KOPT-K1 (cell line): ENCODE results near the gene MPC1.
A peak's percentile ranks its signal among the peaks of the same experiment; 100 is the strongest.

ENCODE experiments used
- H3K27ac ChIP-seq: fragments of 200-600 bp; sonication (generic); 2 replicates; pipeline ENCODE4 v1.5.1; 2016; ENCODE audit warnings: antibody characterized with exemption, mild to moderate bottlenecking, low read depth, low read length; ENCODE audit not compliant: poor library complexity, severe bottlenecking
- H3K36me3 ChIP-seq: fragments of 200-600 bp; sonication (generic); 2 replicates; pipeline ENCODE4 v1.5.1; 2017; ENCODE audit warnings: antibody characterized with exemption, mild to moderate bottlenecking, low read length, moderate library complexity; ENCODE audit not compliant: insufficient read depth
- H3K9me3 ChIP-seq: fragments of 200-600 bp; sonication (generic); 2 replicates; pipeline ENCODE4 v1.5.1; 2017; ENCODE audit warnings: antibody characterized with exemption, low read length, mild to moderate bottlenecking; ENCODE audit not compliant: insufficient read depth, poor library complexity, severe bottlenecking

The MPC1 gene

GRCh38 chr6:166335378-166336302, 47.1 kb downstream of the MPC1 start:
- peaks cover 39% of the 10 kb centered on the region for H3K36me3 ChIP-seq
- H3K27ac ChIP-seq, result no peak overlapping the region
- H3K9me3 ChIP-seq, result no peaks in the 10 kb centered on the region

DNA sequence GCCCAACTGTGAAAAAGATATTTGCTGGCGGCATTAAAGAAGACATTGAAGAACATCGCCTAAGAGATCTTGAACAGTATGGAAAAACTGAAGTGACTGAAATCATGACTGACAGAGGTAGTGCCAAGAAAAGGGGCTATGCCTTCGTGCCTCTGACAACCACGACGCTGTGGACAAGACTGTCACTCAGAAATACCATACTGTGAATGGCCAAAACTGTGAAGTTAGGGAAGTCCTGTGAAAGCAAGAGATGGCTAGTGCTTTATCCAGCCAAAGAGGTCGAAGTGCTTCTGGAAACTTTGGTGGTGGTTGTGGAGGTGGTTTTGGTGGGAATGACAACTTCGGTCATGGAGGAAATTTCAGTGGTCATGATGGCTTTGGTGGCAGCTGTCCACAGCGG, 47.9 kb downstream of the MPC1 start:
- peaks cover 36% of the 10 kb centered on the region for H3K36me3 ChIP-seq
- H3K27ac ChIP-seq, result no peak overlapping the region
- H3K9me3 ChIP-seq, result no peaks in the 10 kb centered on the region

- peak overlapping the region; percentile 52 for H3K27ac ChIP-seq
- peaks cover 43% of the 10 kb centered on the region for H3K36me3 ChIP-seq
- H3K9me3 ChIP-seq, result no peaks in the 10 kb centered on the region
Measured at GRCh38 chr6:166333172-166333995, 49.4 kb downstream of the MPC1 start.

GRCh38 chr6:166331503-166332415, 51.0 kb downstream of the MPC1 start:
- peaks cover 46% of the 10 kb centered on the region for H3K36me3 ChIP-seq
- H3K9me3 ChIP-seq, result no peaks in the 10 kb centered on the region
- no peak overlapping the region for H3K27ac ChIP-seq

DNA sequence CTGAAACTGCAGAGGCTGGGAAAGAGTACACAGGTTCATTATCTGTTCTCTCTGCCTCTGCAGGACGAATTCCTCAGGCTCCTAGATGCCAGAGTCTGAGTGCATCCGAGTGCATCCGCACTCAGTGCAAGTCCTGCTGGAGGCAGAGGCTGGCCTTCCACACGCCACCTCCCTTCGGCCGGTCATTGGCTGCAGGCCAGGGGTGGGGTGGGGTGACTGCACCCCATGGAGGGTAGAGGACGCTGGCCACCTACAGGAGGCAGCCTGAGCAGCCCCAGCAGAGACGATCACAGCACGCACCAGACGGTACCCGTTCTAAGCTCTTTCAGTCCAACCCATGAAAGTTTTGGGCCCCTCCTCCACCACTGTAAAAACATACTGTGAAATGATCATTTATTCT, 52.1 kb downstream of the MPC1 start:
- Histone ChIP-seq H3K36me3 (peaks cover 45% of the 10 kb centered on the region), H3K9me3 (no peaks in the 10 kb centered on the region), H3K27ac (no peak overlapping the region)

DNA sequence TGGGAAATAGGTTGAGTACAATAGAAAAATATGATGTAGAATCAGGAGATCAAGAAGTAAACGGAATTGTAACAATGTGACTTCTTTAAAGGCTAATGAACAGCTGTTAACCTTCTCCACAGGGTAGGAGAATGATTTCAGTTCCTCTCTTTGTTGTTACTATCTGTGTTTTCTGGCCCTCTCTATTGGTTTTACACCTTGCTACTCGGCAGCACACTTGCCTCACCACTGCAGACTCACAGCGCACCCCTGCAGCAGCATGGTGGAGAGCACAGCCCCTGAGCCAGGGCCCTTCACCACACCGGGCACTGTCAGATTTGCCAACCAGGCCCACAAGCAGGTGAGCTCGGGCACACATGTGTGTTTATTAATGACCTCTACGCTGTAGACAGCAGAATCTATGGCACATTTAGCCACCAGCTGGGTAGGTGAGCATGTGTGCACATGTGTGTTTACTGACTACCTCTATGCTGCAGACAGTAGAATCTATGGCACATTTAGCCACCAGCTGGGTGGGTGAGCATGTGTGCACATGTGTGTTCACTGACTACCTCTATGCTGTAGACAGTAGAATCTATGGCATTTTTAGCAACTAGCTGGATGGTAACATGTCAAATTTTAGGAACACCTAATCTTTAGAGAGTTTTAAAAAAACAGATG, 57.2 kb downstream of the MPC1 start:
- H3K36me3 ChIP-seq, result peaks cover 77% of the 10 kb centered on the region
- no peak overlapping the region for H3K27ac ChIP-seq
- H3K9me3 ChIP-seq, result no peaks in the 10 kb centered on the region

DNA sequence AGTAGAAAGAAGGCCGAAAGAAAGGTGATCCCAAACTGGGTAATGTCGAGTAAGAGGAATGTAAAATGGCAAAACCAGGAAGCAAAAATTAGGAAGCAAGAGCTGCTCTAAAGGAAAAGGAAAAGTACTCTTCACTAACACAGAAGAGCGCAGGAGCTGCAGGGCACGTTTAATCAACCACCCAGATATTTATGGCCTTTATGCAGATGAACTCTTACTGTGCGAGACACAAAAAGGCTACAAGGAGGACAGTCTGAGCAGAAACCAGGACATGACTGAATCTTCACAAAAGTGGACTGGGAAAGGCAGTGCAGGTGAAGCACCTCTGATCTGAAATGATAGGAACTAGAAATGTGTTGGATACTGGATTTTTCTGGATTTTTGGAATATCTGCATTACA, 59.3 kb downstream of the MPC1 start:
- peaks cover 86% of the 10 kb centered on the region for H3K36me3 ChIP-seq
- no peak overlapping the region for H3K27ac ChIP-seq
- H3K9me3 ChIP-seq, result no peaks in the 10 kb centered on the region

DNA sequence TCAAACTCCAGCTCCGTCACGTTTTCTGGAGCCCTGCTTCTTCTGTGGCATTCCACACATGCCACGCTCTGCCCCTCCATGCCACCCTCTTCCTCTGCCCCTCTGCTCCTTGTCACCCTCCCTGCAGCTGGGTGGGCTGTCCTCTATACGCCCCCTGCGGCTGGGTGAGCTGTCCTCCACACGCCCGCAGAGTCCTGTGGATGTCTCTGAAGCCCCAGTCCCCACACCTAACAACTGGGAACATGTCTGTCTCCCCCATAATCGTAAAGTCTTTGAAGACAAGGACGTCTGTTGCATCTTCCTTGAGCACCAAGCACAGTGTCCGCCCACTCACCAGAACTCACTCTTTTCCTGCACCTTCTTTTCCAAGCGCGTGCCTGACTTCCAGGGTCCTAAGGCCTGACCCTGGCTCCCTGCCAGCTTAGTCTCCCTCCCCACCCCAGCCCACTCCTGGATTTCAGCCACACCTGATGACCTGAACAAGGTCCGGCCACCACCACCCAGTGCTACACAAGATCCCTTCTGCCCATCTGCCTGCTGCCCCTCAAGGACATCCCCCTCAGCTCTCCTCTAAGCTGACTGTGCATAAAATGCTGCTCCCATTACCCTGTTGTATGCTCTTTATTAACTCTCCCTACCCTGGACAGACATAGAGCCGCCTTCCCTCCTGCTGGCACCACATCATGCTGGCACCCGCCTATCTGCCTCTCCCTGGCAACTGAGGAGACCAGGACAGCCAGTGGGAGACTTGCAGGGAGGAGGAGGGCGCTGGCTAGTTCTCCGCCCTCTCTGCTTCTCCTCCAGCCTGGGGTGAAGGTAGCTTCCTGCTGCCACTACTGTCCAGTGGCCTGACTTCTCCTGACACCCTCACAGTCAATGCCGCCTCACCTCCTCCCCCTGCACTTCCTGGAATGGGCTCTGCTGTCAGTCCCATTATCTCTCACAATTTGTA, 63.8 kb downstream of the MPC1 start:
- no peak overlapping the region for H3K27ac ChIP-seq
- H3K9me3 ChIP-seq, result no peaks in the 10 kb centered on the region
- H3K36me3 ChIP-seq, result peaks cover 49% of the 10 kb centered on the region

DNA sequence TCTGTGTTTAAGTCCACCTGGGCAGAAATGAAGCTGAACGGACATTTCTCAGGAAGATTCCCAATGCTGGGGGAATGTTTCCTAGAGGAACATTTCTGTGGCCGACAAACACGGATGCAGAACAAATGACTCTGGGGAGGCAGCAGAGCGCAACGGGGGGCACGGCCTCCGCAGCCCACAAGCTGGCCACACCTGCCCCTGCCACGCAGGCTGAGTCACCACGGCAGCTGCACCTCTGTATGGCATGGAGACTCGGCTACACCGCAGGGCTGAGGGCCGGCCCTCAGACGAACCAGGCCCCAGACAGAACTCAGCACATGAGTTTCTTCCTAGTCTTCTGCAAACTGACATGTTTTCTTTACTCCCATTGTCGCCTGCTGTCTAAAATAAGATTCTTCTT, 64.5 kb downstream of the MPC1 start:
- Histone ChIP-seq H3K27ac (no peak overlapping the region), H3K36me3 (peaks cover 42% of the 10 kb centered on the region)

GRCh38 chr6:166317261-166318212, 65.2 kb downstream of the MPC1 start:
- H3K9me3 ChIP-seq, result no peaks in the 10 kb centered on the region
- peaks cover 35% of the 10 kb centered on the region for H3K36me3 ChIP-seq
- no peak overlapping the region for H3K27ac ChIP-seq

More for the DNA sequence above, 64.5 kb downstream of the MPC1 start:
- H3K9me3 ChIP-seq, result no peaks in the 10 kb centered on the region

DNA sequence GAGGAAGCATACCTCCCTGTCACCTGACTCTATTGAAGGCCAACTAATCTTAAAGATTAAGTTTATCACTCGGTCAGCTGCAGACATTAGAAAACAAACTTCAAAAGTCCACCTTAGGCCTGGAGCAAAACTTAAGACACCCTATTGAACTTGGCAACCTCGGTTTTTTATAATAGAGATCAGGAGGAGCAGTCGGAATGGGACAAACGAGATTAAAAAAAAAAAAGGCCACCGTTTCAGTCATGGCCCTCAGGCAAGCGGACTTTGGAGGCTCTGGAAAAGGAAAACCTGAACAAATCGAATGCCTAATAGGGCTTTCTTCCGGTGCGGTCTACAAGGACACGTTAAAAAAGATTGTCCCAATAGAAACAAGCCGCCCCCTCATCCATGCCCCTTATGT, 67.3 kb downstream of the MPC1 start:
- Histone ChIP-seq H3K9me3 (no peaks in the 10 kb centered on the region), H3K36me3 (peaks cover 17% of the 10 kb centered on the region), H3K27ac (no peak overlapping the region)
